Esophagus (tissue), 2 donors: ENCODE measurements around the gene NRXN3. TPM values are rescaled to one million over a fixed set of nuclear protein-coding genes. Genes with fewer than 3 reads are reported as not detected.

ENCODE experiments used
- H3K27ac ChIP-seq, 2 donors: one replicate each; pipeline ENCODE4 v1.5.1; 2013; ENCODE audit warnings: low read depth in 2 of 2, mild to moderate bottlenecking in 2 of 2, inconsistent platforms in 1 of 2, low read length in 1 of 2, moderate library complexity in 1 of 2
- H3K27me3 ChIP-seq, 2 donors: one replicate each; pipeline ENCODE4 v1.6.1; 2013; ENCODE audit warnings: low read length in 2 of 2, control low read depth in 1 of 2, mild to moderate bottlenecking in 1 of 2; ENCODE audit not compliant: insufficient read depth in 2 of 2, control insufficient read depth in 1 of 2
- H3K36me3 ChIP-seq, 2 donors: one replicate each; pipeline ENCODE4 v1.6.1; 2013; ENCODE audit warnings: low read length in 1 of 2; ENCODE audit not compliant: control insufficient read depth in 2 of 2, insufficient read depth in 2 of 2
- H3K4me1 ChIP-seq, 2 donors: one replicate each; pipeline ENCODE4 v1.6.1; 2013; ENCODE audit warnings: low read length in 1 of 2; ENCODE audit not compliant: control insufficient read depth in 2 of 2, insufficient read depth in 2 of 2
- H3K4me3 ChIP-seq, 2 donors: one replicate each; pipeline ENCODE4 v1.5.1; 2013; ENCODE audit warnings: low read length in 2 of 2, mild to moderate bottlenecking in 2 of 2, low read depth in 1 of 2, moderate library complexity in 1 of 2
- H3K9me3 ChIP-seq, 2 donors: one replicate each; pipeline ENCODE4 v1.6.1; 2013; ENCODE audit warnings: mild to moderate bottlenecking in 2 of 2, low read depth in 1 of 2, low read length in 1 of 2, moderate library complexity in 1 of 2; ENCODE audit not compliant: control insufficient read depth in 2 of 2, insufficient read depth in 1 of 2
- WGBS, 2 donors: extraction: QIAGEN DNeasy Blood & Tissue Kit; methylation state at CpG; one replicate each; pipeline ENCODE4 v1.1.7; 2013; 5-methylcytosine and 5-hydroxymethylcytosine counted together
- polyA plus RNA-seq, 2 donors: library from polyadenylated mRNA; stranded (reverse); fragments of 200-250 nt; gene quantifications; one replicate each; pipeline ENCODE4 v1.2.3, GENCODE V29; 2013
- donor health status: healthy with polysubstance abuse.
- donor health status: Bipolar disorder and iron deficiency.

The NRXN3 gene
- polyA plus RNA-seq, 2 donors, result 1.7 to 2.2 TPM

- 78 to 81% methylated on average over 3 of the region's 3 CpGs for WGBS, 2 donors
- H3K4me3 ChIP-seq, result no peak overlapping the region
- no peak overlapping the region for H3K27ac ChIP-seq
- H3K27me3 ChIP-seq, result no peaks in the 10 kb centered on the region
- no peaks in the 10 kb centered on the region for H3K9me3 ChIP-seq
- H3K4me1 ChIP-seq, result no peaks in the 10 kb centered on the region
- no peaks in the 10 kb centered on the region for H3K36me3 ChIP-seq
Measured at GRCh38 chr14:79493081-79493645, 1323.0 kb downstream of the NRXN3 start.

GRCh38 chr14:79496701-79497100 is 1326.5 kb downstream of the NRXN3 start:
- H3K27me3 ChIP-seq, result no peaks in the 10 kb centered on the region

GRCh38 chr14:79500489-79500888 is 1330.3 kb downstream of the NRXN3 start:
- Histone ChIP-seq H3K4me1 (no peaks in the 10 kb centered on the region), H3K27me3 (no peaks in the 10 kb centered on the region), H3K4me3 (no peak overlapping the region), H3K27ac (no peak overlapping the region), H3K36me3 (no peaks in the 10 kb centered on the region), H3K9me3 (no peaks in the 10 kb centered on the region)
- 51 to 54% methylated on average over 1 of the region's 1 CpG for WGBS, 2 donors

More at GRCh38 chr14:79496701-79497100, 1326.5 kb downstream of the NRXN3 start:
- 69 to 85% methylated on average over 4 of the region's 4 CpGs for WGBS, 2 donors
- Histone ChIP-seq H3K36me3 (no peaks in the 10 kb centered on the region), H3K4me1 (no peaks in the 10 kb centered on the region), H3K27ac (no peak overlapping the region), H3K9me3 (no peaks in the 10 kb centered on the region), H3K4me3 (no peak overlapping the region)

GRCh38 chr14:79502136-79502750 is 1332.1 kb downstream of the NRXN3 start:
- Histone ChIP-seq H3K4me1 (no peaks in the 10 kb centered on the region), H3K27ac (no peak overlapping the region), H3K36me3 (no peaks in the 10 kb centered on the region), H3K27me3 (no peaks in the 10 kb centered on the region), H3K4me3 (peak overlapping the region in 1 of 2 donors; percentile 1), H3K9me3 (no peaks in the 10 kb centered on the region)
- 27 to 52% methylated on average over 3 of the region's 3 CpGs for WGBS, 2 donors

- no peaks in the 10 kb centered on the region for H3K36me3 ChIP-seq
- no peaks in the 10 kb centered on the region for H3K9me3 ChIP-seq
- no peak overlapping the region for H3K4me3 ChIP-seq
- no peaks in the 10 kb centered on the region for H3K4me1 ChIP-seq
- no peak overlapping the region for H3K27ac ChIP-seq
- WGBS, 2 donors, result 25 to 52% methylated on average over 1 of the region's 1 CpG
- H3K27me3 ChIP-seq, result no peaks in the 10 kb centered on the region
Measured at GRCh38 chr14:79502751-79503148, 1332.6 kb downstream of the NRXN3 start.

- Histone ChIP-seq H3K27me3 (no peaks in the 10 kb centered on the region), H3K36me3 (no peaks in the 10 kb centered on the region), H3K4me1 (peaks cover 0 to 2% of the 10 kb centered on the region in 2 donors), H3K9me3 (no peaks in the 10 kb centered on the region), H3K27ac (no peak overlapping the region), H3K4me3 (no peak overlapping the region)
- WGBS, 2 donors, result 22 to 38% methylated on average over 3 of the region's 3 CpGs
Measured at GRCh38 chr14:79510659-79511058, 1340.5 kb downstream of the NRXN3 start.

- H3K27ac ChIP-seq, result no peak overlapping the region
- H3K27me3 ChIP-seq, result no peaks in the 10 kb centered on the region
- no peak overlapping the region for H3K4me3 ChIP-seq
- 83% methylated on average over 3 of the region's 3 CpGs for WGBS, 2 donors
- H3K4me1 ChIP-seq, result peaks cover 0 to 2% of the 10 kb centered on the region in 2 donors
- H3K9me3 ChIP-seq, result no peaks in the 10 kb centered on the region
- no peaks in the 10 kb centered on the region for H3K36me3 ChIP-seq
Measured at GRCh38 chr14:79511146-79511545, 1341.0 kb downstream of the NRXN3 start.

GRCh38 chr14:79513446-79513845 is 1343.3 kb downstream of the NRXN3 start:
- Histone ChIP-seq H3K9me3 (no peaks in the 10 kb centered on the region), H3K27me3 (no peaks in the 10 kb centered on the region), H3K36me3 (no peaks in the 10 kb centered on the region), H3K4me1 (peaks cover 0 to 2% of the 10 kb centered on the region in 2 donors), H3K27ac (no peak overlapping the region), H3K4me3 (no peak overlapping the region)
- WGBS, 2 donors, result 63 to 75% methylated on average over 1 of the region's 1 CpG

GRCh38 chr14:79514700-79515099 is 1344.5 kb downstream of the NRXN3 start:
- peaks cover 0 to 2% of the 10 kb centered on the region in 2 donors for H3K4me1 ChIP-seq
- no peak overlapping the region for H3K27ac ChIP-seq
- H3K27me3 ChIP-seq, result no peaks in the 10 kb centered on the region
- no peaks in the 10 kb centered on the region for H3K9me3 ChIP-seq
- WGBS, 2 donors, result 74 to 76% methylated on average over 2 of the region's 2 CpGs
- H3K36me3 ChIP-seq, result no peaks in the 10 kb centered on the region
- no peak overlapping the region for H3K4me3 ChIP-seq

GRCh38 chr14:79515158-79515557 is 1345.0 kb downstream of the NRXN3 start:
- Histone ChIP-seq H3K4me1 (peaks cover 0 to 2% of the 10 kb centered on the region in 2 donors), H3K4me3 (no peak overlapping the region), H3K36me3 (no peaks in the 10 kb centered on the region), H3K9me3 (no peaks in the 10 kb centered on the region), H3K27ac (no peak overlapping the region), H3K27me3 (no peaks in the 10 kb centered on the region)
- WGBS, 2 donors, result 69 to 71% methylated on average over 3 of the region's 3 CpGs
